ENCODE measurements around the gene HRH2. TPM values are rescaled to one million over a fixed set of nuclear protein-coding genes. Genes with fewer than 3 reads are reported as not detected.

The HRH2 gene
- total RNA-seq, 1 experiment from 2014 or later, result not detected

DNA sequence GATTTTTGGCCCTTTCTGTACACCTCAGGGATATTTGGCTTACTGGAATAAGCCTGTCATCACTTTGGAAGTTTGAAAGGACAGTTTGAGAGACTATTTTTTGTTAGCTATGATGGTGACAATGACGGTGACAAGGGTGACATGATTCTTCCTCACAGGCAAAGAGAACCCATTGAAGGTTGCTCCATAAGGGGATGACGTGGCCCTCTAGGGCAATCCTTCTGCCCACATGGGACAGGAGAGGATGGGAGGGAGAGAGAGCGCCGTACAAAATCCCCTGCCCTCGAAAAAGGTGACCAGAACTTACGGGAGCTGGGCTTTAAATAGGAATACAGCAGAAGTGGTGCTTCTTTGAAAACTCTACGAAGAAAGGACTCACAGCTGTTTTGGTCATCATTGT is 22.6 kb downstream of the HRH2 start:
- Histone ChIP-seq H3K4me3 (no peak overlapping the region), H3K4me1 (replicated peaks; ENCODE audit: insufficient read depth) (no peaks in the 10 kb centered on the region), H3K4me2 (no peak overlapping the region), H3F3A (ENCODE audit: insufficient read depth, low read depth) (no peaks in the 10 kb centered on the region), H2AFZ (no peak overlapping the region), H3K27me3 (ENCODE audit: insufficient read depth, low read depth) (peaks cover 100% of the 10 kb centered on the region), H3K79me2 (ENCODE audit: low read depth) (no peaks in the 10 kb centered on the region), H3K27ac (no peak overlapping the region), H3K9me3 (ENCODE audit: insufficient read depth, low read depth) (no peaks in the 10 kb centered on the region), H3K36me3 (ENCODE audit: low read depth) (no peaks in the 10 kb centered on the region), H3K9me2 (ENCODE audit: insufficient read depth) (no peaks in the 10 kb centered on the region), H4K20me1 (ENCODE audit: insufficient read depth) (no peaks in the 10 kb centered on the region)
- no TSS peak for BruUV-seq (replicated peaks)
- ChIA-PET CTCF (no interaction called here), POLR2A (ENCODE audit: unreplicated experiment) (no interaction called here)
- DNase-seq, result no peak
- TF ChIP-seq, protein P1, sequence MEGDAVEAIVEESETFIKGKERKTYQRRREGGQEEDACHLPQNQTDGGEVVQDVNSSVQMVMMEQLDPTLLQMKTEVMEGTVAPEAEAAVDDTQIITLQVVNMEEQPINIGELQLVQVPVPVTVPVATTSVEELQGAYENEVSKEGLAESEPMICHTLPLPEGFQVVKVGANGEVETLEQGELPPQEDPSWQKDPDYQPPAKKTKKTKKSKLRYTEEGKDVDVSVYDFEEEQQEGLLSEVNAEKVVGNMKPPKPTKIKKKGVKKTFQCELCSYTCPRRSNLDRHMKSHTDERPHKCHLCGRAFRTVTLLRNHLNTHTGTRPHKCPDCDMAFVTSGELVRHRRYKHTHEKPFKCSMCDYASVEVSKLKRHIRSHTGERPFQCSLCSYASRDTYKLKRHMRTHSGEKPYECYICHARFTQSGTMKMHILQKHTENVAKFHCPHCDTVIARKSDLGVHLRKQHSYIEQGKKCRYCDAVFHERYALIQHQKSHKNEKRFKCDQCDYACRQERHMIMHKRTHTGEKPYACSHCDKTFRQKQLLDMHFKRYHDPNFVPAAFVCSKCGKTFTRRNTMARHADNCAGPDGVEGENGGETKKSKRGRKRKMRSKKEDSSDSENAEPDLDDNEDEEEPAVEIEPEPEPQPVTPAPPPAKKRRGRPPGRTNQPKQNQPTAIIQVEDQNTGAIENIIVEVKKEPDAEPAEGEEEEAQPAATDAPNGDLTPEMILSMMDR (conservative IDR thresholded peaks at IDR 0.05), result no peak
- no peak for TF ChIP-seq EZH2 (IDR thresholded peaks at IDR 0.05; ENCODE audit: low read depth)
- intact Hi-C loops (cut with micrococcal nuclease; ENCODE audit: unreplicated experiment), result no loop called here

DNA sequence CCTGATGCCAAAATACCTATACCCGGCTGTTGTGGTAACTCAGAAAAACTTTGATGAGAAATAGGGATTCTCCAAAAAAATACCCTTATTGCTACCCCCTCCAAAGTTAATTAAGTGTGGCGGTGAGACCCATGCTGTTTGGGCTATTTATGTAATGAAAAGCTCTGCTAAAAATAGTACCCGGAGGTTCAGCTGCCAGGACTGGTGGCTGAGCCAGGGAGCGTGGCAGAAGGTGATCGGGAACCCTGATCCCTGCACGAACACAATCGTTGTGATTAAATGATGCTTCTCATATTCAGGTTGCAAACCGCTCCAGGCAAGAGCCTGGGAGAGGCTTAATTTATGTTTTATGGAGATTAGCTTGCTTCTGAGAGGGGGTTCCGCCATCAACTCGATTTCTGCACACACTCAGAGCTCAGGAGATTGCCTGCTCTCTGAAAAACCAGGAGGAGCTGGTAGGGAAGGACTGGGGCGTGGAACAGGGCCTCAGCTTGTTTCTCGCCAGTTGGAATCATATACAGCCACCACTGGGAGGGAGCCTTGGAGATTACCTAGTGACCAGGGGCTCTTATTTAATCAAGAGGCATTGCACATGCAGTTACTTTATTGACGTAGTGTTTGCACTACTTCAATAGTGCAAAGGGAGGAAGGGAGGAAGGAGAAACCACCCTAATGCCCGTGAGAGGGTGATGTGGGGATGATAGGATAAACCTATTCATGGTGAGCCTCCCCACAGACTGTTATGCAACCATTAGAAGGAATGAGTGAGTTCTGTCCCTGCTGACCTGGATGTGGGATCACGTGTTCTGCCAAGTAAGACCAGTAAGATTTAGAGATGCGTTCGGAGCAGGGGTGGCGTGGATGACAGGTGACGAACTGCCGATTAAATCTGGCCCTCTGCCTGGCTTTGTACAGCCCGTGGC is 23.4 kb downstream of the HRH2 start:
- Histone ChIP-seq H3K4me2 (no peak overlapping the region), H3K9me3 (ENCODE audit: insufficient read depth, low read depth) (no peaks in the 10 kb centered on the region), H4K20me1 (ENCODE audit: insufficient read depth) (no peaks in the 10 kb centered on the region), H3K79me2 (ENCODE audit: low read depth) (no peaks in the 10 kb centered on the region), H2AFZ (no peak overlapping the region), H3K4me1 (replicated peaks; ENCODE audit: insufficient read depth) (no peaks in the 10 kb centered on the region), H3K27ac (no peak overlapping the region), H3F3A (ENCODE audit: insufficient read depth, low read depth) (no peaks in the 10 kb centered on the region), H3K4me3 (no peak overlapping the region), H3K27me3 (ENCODE audit: insufficient read depth, low read depth) (peaks cover 100% of the 10 kb centered on the region), H3K9me2 (ENCODE audit: insufficient read depth) (no peaks in the 10 kb centered on the region), H3K36me3 (ENCODE audit: low read depth) (no peaks in the 10 kb centered on the region)
- no peak for DNase-seq
- BruUV-seq (replicated peaks), result no TSS peak
- POLR2A ChIA-PET (ENCODE audit: unreplicated experiment), result no interaction called here
- CTCF ChIA-PET, result no interaction called here
- intact Hi-C loops (cut with micrococcal nuclease; ENCODE audit: unreplicated experiment), result no loop called here
- TF ChIP-seq EZH2 (IDR thresholded peaks at IDR 0.05; ENCODE audit: low read depth), result no peak
- TF ChIP-seq, protein P1 (conservative IDR thresholded peaks at IDR 0.05), result no peak

DNA sequence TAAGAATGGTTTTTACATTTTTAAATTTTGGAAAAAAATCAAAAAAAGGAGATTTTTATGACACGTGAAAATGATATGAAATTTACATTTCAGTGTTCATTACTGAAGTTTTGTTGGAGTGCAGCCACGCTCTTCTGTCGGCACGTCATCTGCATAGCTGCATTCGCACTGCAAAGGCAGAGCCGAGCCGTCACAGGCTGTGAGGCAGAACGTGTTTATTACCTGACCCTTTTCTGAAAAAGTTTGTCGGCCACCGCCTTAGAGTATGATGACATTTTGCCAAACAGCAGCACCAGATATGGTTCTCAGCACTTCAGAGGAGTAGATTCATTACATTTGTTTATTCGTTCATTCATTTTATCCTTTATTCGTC is 24.1 kb downstream of the HRH2 start:
- H3K4me3 ChIP-seq, result no peak overlapping the region
- H3K79me2 ChIP-seq (ENCODE audit: low read depth), result no peaks in the 10 kb centered on the region
- TF ChIP-seq EZH2 (IDR thresholded peaks at IDR 0.05; ENCODE audit: low read depth), result no peak
- TF ChIP-seq, protein P1 (conservative IDR thresholded peaks at IDR 0.05), result no peak
- no peaks in the 10 kb centered on the region for H3K9me2 ChIP-seq (ENCODE audit: insufficient read depth)
- no peak for DNase-seq
- no peaks in the 10 kb centered on the region for H3F3A ChIP-seq (ENCODE audit: insufficient read depth, low read depth)
- no TSS peak for BruUV-seq (replicated peaks)
- intact Hi-C loops (cut with micrococcal nuclease; ENCODE audit: unreplicated experiment), result no loop called here
- H3K4me2 ChIP-seq, result no peak overlapping the region
- no peaks in the 10 kb centered on the region for H3K36me3 ChIP-seq (ENCODE audit: low read depth)
- no peaks in the 10 kb centered on the region for H3K9me3 ChIP-seq (ENCODE audit: insufficient read depth, low read depth)
- peaks cover 100% of the 10 kb centered on the region for H3K27me3 ChIP-seq (ENCODE audit: insufficient read depth, low read depth)
- H2AFZ ChIP-seq, result no peak overlapping the region
- no peaks in the 10 kb centered on the region for H4K20me1 ChIP-seq (ENCODE audit: insufficient read depth)
- H3K27ac ChIP-seq, result no peak overlapping the region
- ChIA-PET POLR2A (ENCODE audit: unreplicated experiment) (no interaction called here), CTCF (no interaction called here)
- H3K4me1 ChIP-seq (replicated peaks; ENCODE audit: insufficient read depth), result no peaks in the 10 kb centered on the region

Data from PC-9 (cell line).